GM12874 (cell line): ENCODE data around the gene WDR3.

ENCODE experiments used
- CTCF ChIP-seq: IDR thresholded peaks from 2 replicates; pipeline ENCODE4 v1.5.1; 2011; ENCODE audit warnings: low read depth, mild to moderate bottlenecking, control low read depth, low read length, moderate library complexity; ENCODE audit not compliant: insufficient read depth

Gene WDR3

DNA sequence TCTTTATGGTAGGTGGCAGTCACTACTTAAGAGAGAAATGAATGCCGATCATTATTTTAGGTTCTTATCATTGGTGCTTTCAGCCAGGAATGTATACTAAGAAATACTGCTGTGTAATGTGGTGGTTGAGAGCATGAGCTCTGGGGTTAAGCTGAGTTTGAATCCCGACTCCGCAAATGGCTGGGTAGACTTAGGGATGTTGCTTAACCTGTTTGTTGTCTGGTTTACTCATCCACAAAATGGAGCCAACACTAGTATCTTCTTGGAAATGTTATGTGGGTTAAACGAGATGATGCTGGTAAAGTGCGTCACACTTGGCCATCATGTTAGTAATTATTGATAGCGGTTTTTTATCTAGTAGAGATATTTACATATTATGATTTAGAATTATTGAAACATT is 83.8 kb downstream of the WDR3 start:
- no peak for TF ChIP-seq CTCF

- no peak for TF ChIP-seq CTCF
Observed at GRCh38 chr1:118013938-118014337, 84.4 kb downstream of the WDR3 start.
